Fibroblast of the aortic adventitia (primary cell): ENCODE measurements around the gene ABHD16B. TPM values are rescaled to one million over a fixed set of nuclear protein-coding genes. Genes with fewer than 3 reads are reported as not detected.
A peak's percentile ranks its signal among the peaks of the same experiment; 100 is the strongest.

ENCODE experiments used
- DNase-seq: peaks from one replicate; pipeline ENCODE4 v3.0.0-alpha.2; 2010; ENCODE audit warnings: low read depth
- H3K4me3 ChIP-seq: 2 replicates; pipeline ENCODE4 v1.5.1; 2011; ENCODE audit warnings: low read depth, mild to moderate bottlenecking, control low read depth, low read length, moderate library complexity
- CTCF ChIP-seq: IDR thresholded peaks from 2 replicates; pipeline ENCODE4 v1.5.1; 2011; ENCODE audit warnings: mild to moderate bottlenecking, low read length, control low read depth, inconsistent platforms; ENCODE audit not compliant: insufficient read depth
- total RNA-seq: library from RNA; depleted of rRNA; stranded (reverse); fragments of >200 nt; gene quantifications from 2 replicates; pipeline ENCODE4 v1.2.3, GENCODE V29; 2012; ENCODE audit warnings: low replicate concordance

ABHD16B gene
- total RNA-seq, 1 donor, result not detected

GRCh38 chr20:63855363-63856097 lies 5.8 kb upstream of the ABHD16B start:
- DNase-seq, result no peak
- no peak for TF ChIP-seq CTCF
- peak overlapping the region; percentile 13 for H3K4me3 ChIP-seq

- H3K4me3 ChIP-seq, result no peak overlapping the region
- DNase-seq, result no peak
- TF ChIP-seq CTCF, result no peak
Observed at GRCh38 chr20:63856098-63856511, 5.2 kb upstream of the ABHD16B start.

- no peak for DNase-seq
- no peak for TF ChIP-seq CTCF
- no peak overlapping the region for H3K4me3 ChIP-seq
Observed at GRCh38 chr20:63857764-63858392, 3.4 kb upstream of the ABHD16B start.

DNA sequence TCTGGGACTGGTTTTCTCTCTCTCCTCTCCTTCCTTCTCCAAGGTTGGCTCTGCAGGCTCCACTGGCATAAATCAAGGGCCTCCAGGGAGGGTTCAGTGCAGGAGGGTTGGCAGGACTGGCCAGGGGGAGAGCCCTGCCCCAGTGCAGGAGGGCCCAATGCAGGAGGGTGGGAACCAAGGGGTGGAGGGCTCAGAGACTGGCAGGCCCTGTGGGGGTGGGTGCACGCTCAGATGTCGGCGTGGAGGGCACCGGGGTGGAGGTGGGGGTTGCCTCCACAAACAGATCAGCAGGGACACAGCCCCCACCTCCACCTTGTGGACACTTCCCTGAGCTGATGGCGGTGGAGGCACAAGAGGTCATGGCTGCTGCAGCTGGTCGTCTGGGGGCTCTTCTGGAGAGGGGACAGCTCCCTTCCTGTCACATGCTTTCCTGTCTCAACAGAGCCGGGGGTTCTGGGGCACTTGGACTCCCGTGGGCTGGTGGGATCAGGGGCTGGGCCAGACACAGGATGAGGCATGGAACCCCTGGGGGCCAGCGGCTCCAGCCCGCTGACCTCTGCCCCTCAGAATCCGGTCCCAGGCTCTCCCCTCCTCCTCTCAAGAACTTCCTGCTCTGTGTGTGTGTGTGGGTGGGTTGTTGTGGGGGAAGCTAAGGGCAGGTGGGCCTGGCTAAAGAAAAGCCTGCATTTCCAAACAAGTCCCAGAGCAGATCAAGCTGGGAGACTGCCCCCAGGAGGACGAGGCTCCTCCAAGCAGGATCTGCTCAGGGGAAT lies 2.7 kb upstream of the ABHD16B start:
- TF ChIP-seq CTCF, result peak; percentile 30
- no peak for DNase-seq
- no peak overlapping the region for H3K4me3 ChIP-seq

GRCh38 chr20:63859166-63859699 lies 2.1 kb upstream of the ABHD16B start:
- DNase-seq, result no peak
- TF ChIP-seq CTCF, result no peak
- H3K4me3 ChIP-seq, result no peak overlapping the region

GRCh38 chr20:63860325-63861051 lies 810 bp upstream of the ABHD16B start:
- H3K4me3 ChIP-seq, result no peak overlapping the region
- no peak for TF ChIP-seq CTCF
- DNase-seq, result no peak
